ENCODE results near the gene TAS2R31.
A peak's percentile ranks its signal among the peaks of the same experiment; 100 is the strongest.

TAS2R31 gene

GRCh38 chr12:10994307-10994706, 36.9 kb downstream of the TAS2R31 start:
- no peak for DNase-seq

- no peak for DNase-seq
Observed at GRCh38 chr12:10989107-10989506, 42.1 kb downstream of the TAS2R31 start.

GRCh38 chr12:10986812-10987211, 44.4 kb downstream of the TAS2R31 start, which contains the start of gene TAS2R50:
TSS of gene TAS2R50 (minus strand) at chr12:10986912. CDS start at chr12:10986860, 52 bp downstream.
- DNase-seq: no peak

GRCh38 chr12:10982244-10982643, 49.0 kb downstream of the TAS2R31 start:
- DNase-seq: peak; percentile 12
